Measurements from ENCODE around the gene PRPS1L1.
A peak's percentile ranks its signal among the peaks of the same experiment; 100 is the strongest.

Gene PRPS1L1

GRCh38 chr7:18027628-18028027, at the start of gene PRPS1L1:
Gene PRPS1L1, minus strand, starts transcription at chr7:18027846.
- DNase-seq (ENCODE audit: low spot score) = no peak

GRCh38 chr7:18076461-18076860, 48.8 kb upstream of the PRPS1L1 start:
- DNase-seq (ENCODE audit: low spot score) = no peak

GRCh38 chr7:18068745-18069144, 41.1 kb upstream of the PRPS1L1 start:
- DNase-seq (ENCODE audit: low spot score) = no peak

GRCh38 chr7:18064242-18064838, 36.7 kb upstream of the PRPS1L1 start:
- DNase-seq (ENCODE audit: low spot score) = peak; percentile 6

- no peak for DNase-seq (ENCODE audit: low spot score)
Measured at GRCh38 chr7:18063149-18063901, 35.7 kb upstream of the PRPS1L1 start.

- no peak for DNase-seq (ENCODE audit: low spot score)
Measured at GRCh38 chr7:18059171-18059570, 31.5 kb upstream of the PRPS1L1 start.

- no peak for DNase-seq (ENCODE audit: low spot score)
Measured at GRCh38 chr7:18053941-18054340, 26.3 kb upstream of the PRPS1L1 start.

GRCh38 chr7:18053177-18053928, 25.7 kb upstream of the PRPS1L1 start:
- DNase-seq (ENCODE audit: low spot score) = no peak

- DNase-seq (ENCODE audit: low spot score) = no peak
Measured at GRCh38 chr7:18049262-18049661, 21.6 kb upstream of the PRPS1L1 start.

- no peak for DNase-seq (ENCODE audit: low spot score)
Measured at GRCh38 chr7:18046601-18047000, 19.0 kb upstream of the PRPS1L1 start.

- DNase-seq (ENCODE audit: low spot score) = no peak
Measured at GRCh38 chr7:18045171-18045570, 17.5 kb upstream of the PRPS1L1 start.

- DNase-seq (ENCODE audit: low spot score) = no peak
Measured at GRCh38 chr7:18041191-18041590, 13.5 kb upstream of the PRPS1L1 start.

GRCh38 chr7:18040196-18040595, 12.6 kb upstream of the PRPS1L1 start:
- no peak for DNase-seq (ENCODE audit: low spot score)

- no peak for DNase-seq (ENCODE audit: low spot score)
Measured at GRCh38 chr7:18038382-18038781, 10.7 kb upstream of the PRPS1L1 start.

GRCh38 chr7:18037609-18038008, 10.0 kb upstream of the PRPS1L1 start:
- DNase-seq (ENCODE audit: low spot score) = no peak

GRCh38 chr7:18036783-18037182, 9.1 kb upstream of the PRPS1L1 start:
- no peak for DNase-seq (ENCODE audit: low spot score)

- DNase-seq (ENCODE audit: low spot score) = no peak
Measured at GRCh38 chr7:18030758-18031157, 3.1 kb upstream of the PRPS1L1 start.

GRCh38 chr7:18020138-18020715, 7.4 kb downstream of the PRPS1L1 start:
- no peak for DNase-seq (ENCODE audit: low spot score)

GRCh38 chr7:18019555-18019954, 8.1 kb downstream of the PRPS1L1 start:
- no peak for DNase-seq (ENCODE audit: low spot score)

GRCh38 chr7:18018296-18019215, 9.1 kb downstream of the PRPS1L1 start:
- DNase-seq (ENCODE audit: low spot score) = no peak
